ENCODE results near the gene NCKAP5. TPM values are rescaled to one million over a fixed set of nuclear protein-coding genes. Genes with fewer than 3 reads are reported as not detected.

Gene NCKAP5
- total RNA-seq, 2 donors from 2014 or later = 0.78 to 2.6 TPM

DNA sequence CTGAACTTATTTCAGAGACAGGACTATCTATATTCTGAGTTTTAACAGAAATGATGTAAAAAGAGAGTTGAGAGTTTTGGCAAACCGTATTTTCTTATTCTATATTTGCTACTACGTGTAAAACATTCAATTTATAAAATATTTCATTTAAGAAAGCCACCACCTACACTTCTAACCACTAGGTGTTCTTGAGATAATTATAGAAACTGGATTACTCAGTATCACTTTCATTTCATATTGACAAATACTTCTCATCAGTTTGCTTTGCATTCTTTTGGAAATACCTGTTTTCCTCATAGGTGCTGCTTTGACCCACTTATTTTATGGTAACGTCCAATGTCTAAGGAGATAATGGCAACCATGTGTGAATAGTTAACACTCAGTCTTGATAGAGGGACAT is 794.9 kb downstream of the NCKAP5 start:
- no peak for ATAC-seq
- TF ChIP-seq, protein P1, sequence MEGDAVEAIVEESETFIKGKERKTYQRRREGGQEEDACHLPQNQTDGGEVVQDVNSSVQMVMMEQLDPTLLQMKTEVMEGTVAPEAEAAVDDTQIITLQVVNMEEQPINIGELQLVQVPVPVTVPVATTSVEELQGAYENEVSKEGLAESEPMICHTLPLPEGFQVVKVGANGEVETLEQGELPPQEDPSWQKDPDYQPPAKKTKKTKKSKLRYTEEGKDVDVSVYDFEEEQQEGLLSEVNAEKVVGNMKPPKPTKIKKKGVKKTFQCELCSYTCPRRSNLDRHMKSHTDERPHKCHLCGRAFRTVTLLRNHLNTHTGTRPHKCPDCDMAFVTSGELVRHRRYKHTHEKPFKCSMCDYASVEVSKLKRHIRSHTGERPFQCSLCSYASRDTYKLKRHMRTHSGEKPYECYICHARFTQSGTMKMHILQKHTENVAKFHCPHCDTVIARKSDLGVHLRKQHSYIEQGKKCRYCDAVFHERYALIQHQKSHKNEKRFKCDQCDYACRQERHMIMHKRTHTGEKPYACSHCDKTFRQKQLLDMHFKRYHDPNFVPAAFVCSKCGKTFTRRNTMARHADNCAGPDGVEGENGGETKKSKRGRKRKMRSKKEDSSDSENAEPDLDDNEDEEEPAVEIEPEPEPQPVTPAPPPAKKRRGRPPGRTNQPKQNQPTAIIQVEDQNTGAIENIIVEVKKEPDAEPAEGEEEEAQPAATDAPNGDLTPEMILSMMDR (IDR thresholded peaks at IDR 0.05) = no peak
- no peak for TF ChIP-seq POLR2A (IDR thresholded peaks at IDR 0.05)

DNA sequence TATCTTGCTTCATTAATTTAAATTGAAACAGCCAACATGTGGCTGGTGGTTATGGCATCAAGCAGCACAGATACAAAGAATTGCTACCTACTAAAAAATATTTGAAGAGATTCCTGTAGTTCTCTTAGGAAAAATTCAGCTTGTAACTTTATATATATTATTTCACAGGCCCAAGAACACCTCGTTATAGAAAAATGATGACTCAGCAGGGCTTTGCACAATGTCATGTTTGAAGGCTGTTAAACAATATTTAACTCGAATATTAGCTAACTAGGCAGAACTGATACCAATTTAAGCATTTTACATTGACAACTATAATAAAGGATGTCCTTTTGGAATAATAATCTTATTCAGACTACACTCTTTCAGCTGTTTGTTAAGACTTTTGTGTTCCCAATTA is 795.9 kb downstream of the NCKAP5 start:
- intact Hi-C loops (cut with DNase I) = no loop called here
- no peaks in the 10 kb centered on the region for H3K9me3 ChIP-seq
- TF ChIP-seq POLR2A (IDR thresholded peaks at IDR 0.05) = no peak
- TF ChIP-seq, protein P1 (IDR thresholded peaks at IDR 0.05) = no peak
- no peak overlapping the region for H3K27ac ChIP-seq
- 34 to 43% methylated on average over 2 of the region's 2 CpGs for WGBS, 2 donors
- no peaks in the 10 kb centered on the region for H3K27me3 ChIP-seq
- DNase-seq = no peak
- no peak for ATAC-seq
- H3K36me3 ChIP-seq (replicated peaks in 1 of 2; ENCODE audit: insufficient read depth in 1 of 2, low read depth in 2 of 2) = no peaks in the 10 kb centered on the region
- no peaks in the 10 kb centered on the region for H3K4me1 ChIP-seq
- H3K4me3 ChIP-seq = no peak overlapping the region

More for the DNA sequence above, 794.9 kb downstream of the NCKAP5 start:
- H3K36me3 ChIP-seq (replicated peaks in 1 of 2; ENCODE audit: insufficient read depth in 1 of 2, low read depth in 2 of 2) = no peaks in the 10 kb centered on the region
- no peaks in the 10 kb centered on the region for H3K4me1 ChIP-seq
- DNase-seq = no peak
- H3K4me3 ChIP-seq = no peak overlapping the region
- 72 to 75% methylated on average over 3 of the region's 3 CpGs for WGBS, 2 donors
- H3K27ac ChIP-seq = no peak overlapping the region
- H3K27me3 ChIP-seq = no peaks in the 10 kb centered on the region
- intact Hi-C loops (cut with DNase I) = no loop called here
- no peaks in the 10 kb centered on the region for H3K9me3 ChIP-seq

DNA sequence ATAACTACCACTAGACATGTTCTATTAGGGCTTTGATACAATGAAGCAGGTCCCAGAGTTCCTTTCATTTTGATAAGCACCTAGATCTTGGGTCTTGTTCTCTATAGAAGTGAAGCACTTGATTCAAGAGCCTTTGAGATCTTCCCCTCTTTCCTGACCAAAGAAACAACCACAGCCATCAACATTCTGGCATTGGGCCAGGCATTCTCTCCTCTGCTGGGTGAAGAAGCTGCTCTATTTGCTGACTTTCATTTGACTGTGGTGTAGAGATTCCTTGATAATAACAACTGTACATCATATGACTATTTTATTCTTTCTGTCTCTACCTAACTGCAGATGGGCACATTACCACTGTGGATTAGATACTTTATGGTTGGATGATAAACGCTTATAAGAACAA is 801.7 kb downstream of the NCKAP5 start:
- peak in 1 of 4 donors; percentile 9 for DNase-seq
- 93 to 100% methylated on average over 1 of the region's 1 CpG for WGBS, 2 donors
- no peak for ATAC-seq
- Histone ChIP-seq H3K4me1 (no peaks in the 10 kb centered on the region), H3K27ac (no peak overlapping the region), H3K36me3 (replicated peaks in 1 of 2; ENCODE audit: insufficient read depth in 1 of 2, low read depth in 2 of 2) (no peaks in the 10 kb centered on the region), H3K4me3 (no peak overlapping the region), H3K27me3 (no peaks in the 10 kb centered on the region), H3K9me3 (no peaks in the 10 kb centered on the region)
- intact Hi-C loops (cut with DNase I) = no loop called here
- no peak for TF ChIP-seq POLR2A (IDR thresholded peaks at IDR 0.05)
- TF ChIP-seq, protein P1 (IDR thresholded peaks at IDR 0.05) = no peak

DNA sequence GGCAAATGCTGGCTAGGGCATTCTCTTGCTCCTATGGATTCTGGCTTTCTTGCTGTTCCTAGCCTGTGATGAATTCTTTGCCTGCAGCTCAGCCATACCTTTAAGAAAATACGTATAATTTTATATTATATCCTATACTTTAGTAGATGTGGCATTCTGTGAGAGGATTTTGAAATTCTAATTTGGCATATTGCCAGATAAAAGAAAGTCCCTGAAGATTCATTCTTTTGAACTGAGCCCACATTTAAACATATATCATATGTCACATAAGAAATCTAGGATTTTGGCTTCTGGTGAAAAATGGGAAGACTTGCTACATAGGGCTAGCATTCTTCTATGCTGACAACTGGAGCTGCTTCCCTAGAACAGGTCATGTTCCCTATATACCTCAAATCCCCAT is 806.8 kb downstream of the NCKAP5 start:
- Histone ChIP-seq H3K36me3 (replicated peaks in 1 of 2; ENCODE audit: insufficient read depth in 1 of 2, low read depth in 2 of 2) (no peaks in the 10 kb centered on the region), H3K4me3 (no peak overlapping the region), H3K9me3 (no peaks in the 10 kb centered on the region), H3K27me3 (no peaks in the 10 kb centered on the region), H3K27ac (no peak overlapping the region), H3K4me1 (no peaks in the 10 kb centered on the region)
- ATAC-seq = no peak
- DNase-seq = no peak
- TF ChIP-seq POLR2A (IDR thresholded peaks at IDR 0.05) = no peak
- TF ChIP-seq, protein P1 (IDR thresholded peaks at IDR 0.05) = no peak
- intact Hi-C loops (cut with DNase I) = no loop called here
- 64 to 86% methylated on average over 1 of the region's 1 CpG for WGBS, 2 donors

DNA sequence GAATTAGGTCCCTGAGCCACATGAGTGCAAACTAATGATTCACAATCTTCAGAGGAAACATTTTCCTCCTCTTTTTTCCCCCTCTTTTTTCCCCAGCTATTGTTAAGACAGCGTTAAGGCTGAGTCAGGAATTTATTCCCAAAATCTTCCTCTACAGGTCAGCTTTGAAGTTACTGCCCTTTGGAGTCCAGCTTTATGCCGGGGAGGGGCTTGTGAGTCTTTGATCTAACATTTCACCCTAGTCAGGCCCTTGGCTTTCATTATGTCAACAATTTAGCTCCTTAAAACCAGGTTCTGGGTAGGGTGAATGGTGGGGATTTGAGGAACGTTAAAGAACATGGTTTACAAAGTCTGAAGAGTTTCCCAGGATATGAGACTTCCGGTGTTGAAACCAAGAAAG is 807.3 kb downstream of the NCKAP5 start:
- Histone ChIP-seq H3K36me3 (replicated peaks in 1 of 2; ENCODE audit: insufficient read depth in 1 of 2, low read depth in 2 of 2) (no peaks in the 10 kb centered on the region), H3K27ac (no peak overlapping the region), H3K4me3 (no peak overlapping the region), H3K4me1 (no peaks in the 10 kb centered on the region), H3K9me3 (no peaks in the 10 kb centered on the region), H3K27me3 (no peaks in the 10 kb centered on the region)
- TF ChIP-seq, protein P1 (IDR thresholded peaks at IDR 0.05) = no peak
- no peak for TF ChIP-seq POLR2A (IDR thresholded peaks at IDR 0.05)
- 74% methylated on average over 4 of the region's 4 CpGs for WGBS, 2 donors
- no peak for DNase-seq
- no peak for ATAC-seq
- intact Hi-C loops (cut with DNase I) = no loop called here
